ENCODE measurements around the gene SLC6A5.

Gene SLC6A5

DNA sequence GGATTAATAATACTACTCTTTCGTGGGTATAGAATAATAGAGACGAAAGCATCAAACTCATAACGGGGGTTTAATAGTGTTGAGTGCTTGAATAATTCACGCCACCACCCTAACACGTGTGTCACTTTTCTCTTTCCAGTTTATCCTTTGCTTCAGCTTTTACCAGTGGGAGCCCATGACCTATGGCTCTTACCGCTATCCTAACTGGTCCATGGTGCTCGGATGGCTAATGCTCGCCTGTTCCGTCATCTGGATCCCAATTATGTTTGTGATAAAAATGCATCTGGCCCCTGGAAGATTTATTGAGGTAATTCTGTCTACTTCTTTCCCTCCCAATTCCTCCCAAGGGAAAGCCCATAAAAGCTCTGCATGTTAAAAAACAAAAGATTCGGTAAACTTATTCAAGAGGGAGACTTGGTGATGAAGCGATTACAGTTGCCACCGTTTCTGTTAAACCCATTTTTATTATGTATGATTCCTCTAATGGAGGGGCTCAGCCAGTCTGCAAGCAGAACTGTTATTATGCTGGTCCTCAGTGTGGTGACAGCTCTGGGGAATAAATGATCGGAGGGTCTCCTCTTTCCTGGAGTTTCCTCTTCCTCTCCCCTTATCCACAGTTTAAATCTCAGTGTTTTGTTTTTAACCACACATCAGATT lies 52.9 kb downstream of the SLC6A5 start:
- no peak for DNase-seq
- TF ChIP-seq GATA1 (IDR thresholded peaks at IDR 0.05; ENCODE audit: low read depth, low read length) = no peak
- TF ChIP-seq POLR2A (IDR thresholded peaks at IDR 0.05; ENCODE audit: low read length) = no peak

DNA sequence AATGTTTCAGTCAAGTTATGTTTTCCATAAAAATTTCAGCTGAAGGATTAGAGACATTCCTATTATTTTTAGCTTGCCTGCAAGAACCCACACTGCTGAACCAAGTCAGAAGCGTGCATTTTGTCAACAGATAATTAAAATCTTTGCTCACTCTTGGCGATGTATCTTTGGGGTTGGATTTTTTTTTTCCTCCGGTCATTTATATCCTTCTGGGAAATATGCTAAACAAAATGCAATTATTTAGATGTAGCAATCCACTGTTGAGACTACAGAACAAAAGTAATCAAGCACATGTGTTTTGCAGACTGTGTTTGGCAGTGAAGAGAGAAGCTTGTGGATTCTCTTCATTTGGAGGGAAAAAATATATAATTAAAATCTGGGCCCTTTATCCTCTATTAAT lies 54.6 kb downstream of the SLC6A5 start:
- TF ChIP-seq GATA1 (IDR thresholded peaks at IDR 0.05; ENCODE audit: low read depth, low read length) (no peak), POLR2A (IDR thresholded peaks at IDR 0.05; ENCODE audit: low read length) (no peak)
- DNase-seq = no peak

DNA sequence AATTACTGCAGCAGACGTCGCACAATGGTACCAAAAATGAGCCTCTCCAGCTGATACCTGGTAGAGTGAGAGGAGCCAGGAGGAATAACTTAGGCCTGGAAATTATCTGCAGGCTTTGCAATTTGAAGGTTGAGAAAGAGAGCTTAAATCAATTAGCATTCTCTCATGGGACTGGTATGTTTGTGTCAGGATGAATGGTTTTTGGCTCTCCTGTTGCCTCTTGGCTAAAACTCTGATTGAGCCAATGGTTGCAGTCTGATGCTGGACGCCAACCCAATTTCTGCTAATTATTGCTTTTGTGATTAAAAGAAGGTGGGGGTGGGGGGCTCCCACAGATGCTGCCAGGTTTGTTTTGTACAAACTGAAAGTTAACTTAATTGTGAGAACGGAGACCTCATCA lies 57.5 kb downstream of the SLC6A5 start:
- DNase-seq = no peak
- no peak for TF ChIP-seq POLR2A (IDR thresholded peaks at IDR 0.05; ENCODE audit: low read length)
- no peak for TF ChIP-seq GATA1 (IDR thresholded peaks at IDR 0.05; ENCODE audit: low read depth, low read length)

DNA sequence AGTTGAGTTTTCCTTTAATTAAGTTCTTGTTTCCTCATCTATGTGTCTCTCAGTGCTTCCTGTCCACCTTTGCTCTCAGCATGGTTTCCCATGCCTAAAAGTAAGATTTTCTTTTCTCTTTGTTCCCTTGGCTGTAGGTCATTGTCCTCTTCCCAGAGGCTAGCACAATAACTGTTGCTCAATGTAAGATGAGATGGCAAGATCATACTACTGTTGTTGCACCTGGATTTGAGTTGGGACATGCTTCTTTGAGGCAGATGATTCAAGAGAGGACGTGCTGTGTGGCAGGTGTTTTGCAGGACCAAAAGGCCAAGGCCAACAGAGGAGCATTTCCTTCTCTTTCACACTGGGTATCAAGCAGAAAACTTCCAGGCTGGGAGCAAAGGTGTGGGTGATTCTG lies 58.7 kb downstream of the SLC6A5 start:
- no peak for DNase-seq
- TF ChIP-seq GATA1 (IDR thresholded peaks at IDR 0.05; ENCODE audit: low read depth, low read length) (no peak), POLR2A (IDR thresholded peaks at IDR 0.05; ENCODE audit: low read length) (no peak)

DNA sequence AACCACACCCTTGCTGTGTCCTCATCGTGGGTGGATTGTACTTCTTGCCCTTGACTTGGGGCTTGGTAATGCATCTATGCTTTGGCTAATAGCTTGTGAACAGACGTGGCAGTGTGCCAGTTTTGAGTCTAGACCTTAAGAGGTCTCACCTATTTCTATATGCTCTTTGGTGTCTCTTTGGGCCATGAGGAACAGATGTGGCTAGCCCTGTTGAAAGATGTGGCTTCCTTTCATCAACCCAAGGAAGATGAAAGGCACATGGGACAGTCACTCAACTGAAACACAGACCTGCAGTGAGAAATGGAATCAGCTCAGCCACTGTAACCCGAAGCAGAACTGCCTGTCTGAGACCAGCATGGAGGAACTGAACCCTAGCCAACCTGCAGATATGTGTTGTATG lies 62.0 kb downstream of the SLC6A5 start:
- no peak for DNase-seq
- TF ChIP-seq GATA1 (IDR thresholded peaks at IDR 0.05; ENCODE audit: low read depth, low read length) = no peak
- no peak for TF ChIP-seq POLR2A (IDR thresholded peaks at IDR 0.05; ENCODE audit: low read length)

DNA sequence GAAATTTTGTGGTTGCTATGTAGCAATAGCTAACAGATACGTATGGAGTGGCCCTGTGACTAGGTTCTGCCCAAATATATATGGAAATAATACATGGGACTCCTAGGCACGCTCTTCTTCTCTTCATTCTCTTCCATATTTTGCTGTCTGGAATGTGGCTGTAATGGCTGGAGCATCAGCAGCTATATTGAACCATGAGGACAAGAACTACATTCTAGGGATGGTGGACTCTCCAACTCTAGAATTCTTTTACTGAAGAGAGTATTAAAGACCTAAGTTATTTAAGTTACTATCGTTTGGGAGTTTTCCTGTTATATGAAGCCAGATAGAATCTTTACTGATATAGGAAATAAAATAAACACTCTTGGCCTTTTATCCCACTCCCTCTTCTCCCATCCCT lies 62.4 kb downstream of the SLC6A5 start:
- DNase-seq = no peak
- TF ChIP-seq GATA1 (IDR thresholded peaks at IDR 0.05; ENCODE audit: low read depth, low read length) (no peak), POLR2A (IDR thresholded peaks at IDR 0.05; ENCODE audit: low read length) (no peak)

DNA sequence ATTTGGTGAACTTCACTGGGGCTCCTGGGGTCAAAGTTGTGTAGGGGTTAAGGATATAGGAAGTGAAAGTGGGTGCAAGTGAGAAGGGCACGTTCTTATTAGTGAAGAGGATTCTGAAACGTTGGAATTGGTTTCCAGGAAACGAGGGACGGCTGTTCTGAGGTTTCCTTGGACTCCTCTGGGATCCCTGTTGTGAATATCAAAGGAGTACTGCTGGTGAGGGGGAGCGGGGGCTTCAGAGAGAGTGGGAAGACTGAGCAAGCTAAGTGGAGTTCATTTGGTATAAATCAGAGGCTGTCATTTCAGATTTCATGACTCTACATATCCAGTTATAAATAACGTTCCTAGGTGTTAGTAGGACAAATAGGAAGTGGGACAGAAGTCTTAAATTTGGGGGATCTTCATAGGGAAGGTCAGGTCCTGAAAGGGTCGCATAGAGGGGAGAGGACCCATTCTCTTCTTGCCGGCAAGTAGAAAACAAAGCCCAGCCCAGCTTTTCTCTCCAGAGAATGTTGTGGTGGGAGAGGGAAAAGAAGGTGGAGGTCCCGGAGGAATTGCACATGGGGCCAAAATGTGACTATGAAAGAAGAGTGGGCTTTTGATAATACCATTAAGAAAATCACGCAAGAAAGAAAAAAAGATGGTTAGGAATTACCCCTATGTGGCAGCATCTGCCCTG lies 68.9 kb downstream of the SLC6A5 start:
- TF ChIP-seq POLR2A (IDR thresholded peaks at IDR 0.05; ENCODE audit: low read length) (no peak), GATA1 (IDR thresholded peaks at IDR 0.05; ENCODE audit: low read depth, low read length) (no peak)
- no peak for DNase-seq

DNA sequence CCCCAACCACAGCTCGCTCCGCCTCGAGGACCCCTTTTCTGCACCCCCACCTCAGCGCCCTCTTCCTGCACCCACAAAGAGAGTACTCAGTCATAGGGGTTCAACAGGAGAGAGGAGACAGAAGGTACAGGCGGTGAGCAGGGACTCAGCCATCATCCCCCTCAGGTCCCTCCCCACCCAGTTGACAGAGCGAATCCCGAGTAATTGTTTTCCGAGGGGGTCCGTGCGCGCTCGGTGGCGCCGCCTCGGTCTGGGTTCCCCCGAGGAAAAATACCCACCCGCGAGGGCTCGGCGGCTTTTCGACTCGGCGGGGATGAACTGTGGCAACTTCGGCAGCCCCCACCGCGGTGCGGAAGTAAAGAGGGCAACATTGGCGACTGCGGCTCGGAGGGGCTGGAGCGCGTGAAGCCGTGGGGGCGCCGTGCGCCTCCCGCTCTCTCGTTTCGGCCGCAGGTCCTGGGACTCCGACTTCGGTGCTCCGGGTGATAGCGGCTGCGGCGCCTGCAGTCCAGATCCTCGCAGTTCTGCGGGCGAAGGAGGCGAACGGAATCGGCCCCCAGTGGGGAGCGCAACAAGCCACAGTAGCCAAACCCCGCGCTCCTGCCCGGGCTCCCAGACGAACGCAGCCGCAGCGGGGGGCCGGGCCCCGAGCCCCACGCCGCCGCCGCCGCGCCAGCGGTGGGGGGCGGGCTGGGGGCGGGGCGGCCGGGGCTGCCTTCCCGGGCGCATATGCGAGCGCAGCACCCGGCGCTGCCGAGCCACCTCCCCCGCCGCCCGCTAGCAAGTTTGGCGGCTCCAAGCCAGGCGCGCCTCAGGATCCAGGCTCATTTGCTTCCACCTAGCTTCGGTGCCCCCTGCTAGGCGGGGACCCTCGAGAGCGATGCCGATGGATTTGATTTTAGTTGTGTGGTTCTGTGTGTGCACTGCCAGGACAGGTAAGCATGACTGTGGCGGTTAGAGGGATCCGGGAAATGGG lies 69.7 kb downstream of the SLC6A5 start, which contains the start of gene NELL1:
Gene NELL1, plus strand, starts transcription at position 743 of the 976 bp plus-strand sequence.
- DNase-seq = no peak
- TF ChIP-seq GATA1 (IDR thresholded peaks at IDR 0.05; ENCODE audit: low read depth, low read length) (no peak), POLR2A (IDR thresholded peaks at IDR 0.05; ENCODE audit: low read length) (no peak)

DNA sequence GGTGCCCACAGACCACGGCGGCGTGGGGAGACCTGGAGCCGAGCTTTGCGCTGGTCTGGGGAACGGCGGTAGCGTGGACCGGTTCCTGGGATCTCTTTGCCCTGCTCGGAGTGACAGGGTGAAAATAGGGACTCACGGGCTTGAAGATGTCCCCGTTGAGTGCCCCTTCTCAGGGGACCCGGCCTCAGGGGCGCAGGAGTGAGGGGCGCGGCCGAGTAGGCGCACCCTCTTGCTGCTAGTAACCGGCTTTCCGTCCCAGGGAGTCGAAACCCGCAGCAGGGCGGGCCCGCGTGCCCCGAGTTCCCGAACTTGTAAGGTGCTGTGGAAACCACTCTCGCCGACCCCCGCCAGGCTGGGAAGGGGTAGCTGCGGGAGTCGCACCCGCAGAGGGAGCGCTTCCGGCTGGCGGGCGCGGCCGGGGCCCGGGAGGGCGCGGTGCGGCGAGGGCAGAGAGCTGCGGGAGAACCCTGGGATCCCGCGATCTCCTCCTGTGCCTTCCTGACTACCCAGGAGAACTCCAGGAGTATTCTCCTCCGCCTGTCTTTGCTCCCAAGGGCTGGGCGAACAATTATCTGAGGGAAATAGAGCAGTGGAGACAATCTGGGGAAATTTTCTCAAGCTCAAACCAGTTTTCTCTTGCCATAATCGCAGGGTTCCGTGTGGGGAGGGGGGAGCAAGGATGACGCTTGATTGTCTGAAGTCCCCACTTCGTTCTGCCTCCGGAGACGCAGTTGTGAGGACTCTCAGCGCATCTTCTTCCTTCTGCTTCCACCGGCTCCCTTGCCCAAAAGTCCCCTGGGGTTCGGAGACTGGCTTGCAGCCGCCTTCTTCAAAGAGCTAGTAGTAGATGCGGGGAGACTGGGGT lies 70.6 kb downstream of the SLC6A5 start:
- no peak for TF ChIP-seq GATA1 (IDR thresholded peaks at IDR 0.05; ENCODE audit: low read depth, low read length)
- no peak for TF ChIP-seq POLR2A (IDR thresholded peaks at IDR 0.05; ENCODE audit: low read length)
- DNase-seq = no peak

DNA sequence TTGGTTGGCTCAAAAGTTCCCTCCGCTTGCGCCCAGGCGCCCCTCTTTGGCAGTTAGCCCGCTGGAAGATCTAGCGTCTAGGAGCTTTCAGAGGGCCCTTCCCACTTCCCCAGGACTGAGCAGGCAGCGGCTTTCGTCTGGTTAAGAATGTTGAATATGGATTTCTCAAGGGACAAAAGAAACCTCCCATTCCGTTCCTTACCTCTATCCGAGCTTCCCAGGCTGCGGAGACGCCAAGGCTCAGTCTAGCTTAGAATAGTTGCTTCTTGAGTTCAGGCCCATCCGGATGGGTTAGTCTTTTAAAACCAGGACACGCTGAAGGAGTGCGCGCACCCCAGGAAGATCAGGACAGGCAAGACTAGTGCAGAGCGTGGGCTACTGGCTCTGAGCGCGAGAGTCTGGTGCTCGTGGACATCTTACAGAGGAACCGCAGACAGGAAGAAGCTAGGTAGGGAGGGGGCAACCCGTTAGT lies 71.6 kb downstream of the SLC6A5 start:
- TF ChIP-seq GATA1 (IDR thresholded peaks at IDR 0.05; ENCODE audit: low read depth, low read length) = no peak
- no peak for DNase-seq

DNA sequence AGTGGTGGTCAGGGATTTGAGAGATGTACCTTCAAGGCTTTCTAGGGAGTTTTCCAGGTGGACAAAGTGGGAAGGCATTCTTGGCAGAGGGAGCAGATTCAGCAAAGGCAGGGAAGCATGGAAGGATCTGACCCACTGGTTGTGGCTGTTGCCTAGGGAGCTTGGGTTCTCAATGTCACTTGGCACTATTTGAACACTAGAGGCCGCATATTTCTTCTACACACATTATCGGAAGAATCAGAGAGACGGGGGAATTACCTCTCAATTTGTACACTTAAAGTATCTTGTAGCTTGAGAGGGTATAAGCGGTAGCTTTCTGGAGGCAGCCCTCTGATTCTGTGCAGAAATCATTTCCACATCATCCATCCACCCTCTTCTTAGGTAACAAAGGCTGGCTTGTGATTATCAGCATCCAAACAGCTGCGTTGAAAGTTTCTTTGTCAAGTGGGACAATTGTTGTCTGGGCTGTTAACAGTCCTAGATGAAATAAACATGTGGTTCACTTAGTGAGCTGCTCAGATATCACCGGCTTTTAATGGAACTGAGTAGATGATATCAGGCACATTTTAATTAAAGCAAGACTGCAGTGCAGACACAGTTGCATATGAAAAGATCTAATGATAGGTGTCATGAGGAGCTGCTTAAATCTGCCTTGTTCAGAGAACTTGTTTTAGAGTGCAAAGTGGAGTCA lies 72.6 kb downstream of the SLC6A5 start:
- no peak for TF ChIP-seq GATA1 (IDR thresholded peaks at IDR 0.05; ENCODE audit: low read depth, low read length)
- no peak for TF ChIP-seq POLR2A (IDR thresholded peaks at IDR 0.05; ENCODE audit: low read length)
- no peak for DNase-seq

DNA sequence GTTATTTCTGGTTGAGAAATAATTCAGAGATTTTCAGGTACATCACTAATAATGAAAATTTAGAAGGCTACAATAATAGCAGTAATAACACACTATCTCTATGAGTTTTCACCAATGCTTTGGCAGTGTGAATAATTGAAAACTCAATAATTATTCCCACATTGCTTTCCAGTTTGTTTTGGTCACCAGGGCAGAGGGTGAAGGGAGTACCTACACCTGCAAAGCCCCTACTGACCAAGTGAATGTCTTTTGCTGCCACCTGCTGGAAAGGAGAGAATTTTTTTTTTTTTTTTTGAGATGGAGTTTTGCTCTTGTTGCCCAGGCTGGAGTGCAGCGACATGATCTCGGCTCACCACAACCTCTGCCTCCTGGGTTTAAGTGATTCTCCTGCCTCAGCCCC lies 73.2 kb downstream of the SLC6A5 start:
- no peak for TF ChIP-seq GATA1 (IDR thresholded peaks at IDR 0.05; ENCODE audit: low read depth, low read length)
- peak in 1 of 2 experiments; percentile 36 for DNase-seq

DNA sequence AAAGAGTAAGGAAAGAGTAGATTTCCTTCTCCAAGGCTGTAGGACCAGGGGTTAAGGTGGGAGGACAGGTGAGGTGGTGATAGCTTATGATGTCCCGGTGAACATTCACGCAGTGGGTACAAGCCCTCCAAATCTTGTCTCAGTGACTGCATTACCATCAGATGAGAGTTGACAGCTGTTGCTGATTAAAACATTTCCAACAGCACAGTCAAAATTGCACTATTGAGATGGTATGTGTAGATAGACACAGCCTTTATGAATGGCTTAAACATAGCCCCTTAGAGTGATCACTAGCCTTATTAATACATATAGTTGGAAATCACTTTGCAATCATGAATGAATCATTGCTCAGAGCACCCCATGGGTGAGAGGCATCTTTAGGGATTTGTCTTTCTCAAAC lies 77.2 kb downstream of the SLC6A5 start:
- DNase-seq = no peak
- no peak for TF ChIP-seq GATA1 (IDR thresholded peaks at IDR 0.05; ENCODE audit: low read depth, low read length)

Measured in erythroblast (primary cell).